IPS-15b (cell line): Measurements from ENCODE around the gene SLC37A3.

Experiments
- H3K27me3 ChIP-seq: one replicate; pipeline ENCODE4 v1.6.1; 2013; ENCODE audit warnings: low read length; ENCODE audit not compliant: control insufficient read depth, insufficient read depth
- H3K36me3 ChIP-seq: one replicate; pipeline ENCODE4 v1.6.1; 2013; ENCODE audit warnings: low read length; ENCODE audit not compliant: control insufficient read depth, insufficient read depth
- H3K4me1 ChIP-seq: one replicate; pipeline ENCODE4 v1.6.1; 2013; ENCODE audit warnings: mild to moderate bottlenecking, low read length; ENCODE audit not compliant: control insufficient read depth, insufficient read depth
- H3K4me3 ChIP-seq: one replicate; pipeline ENCODE4 v1.5.1; 2013; ENCODE audit warnings: low read depth, low read length
- H3K9ac ChIP-seq: one replicate; pipeline ENCODE4 v1.6.1; 2013; ENCODE audit warnings: low read depth, mild to moderate bottlenecking, low read length
- H3K9me3 ChIP-seq: one replicate; pipeline ENCODE4 v1.6.1; 2013; ENCODE audit warnings: mild to moderate bottlenecking, low read length; ENCODE audit not compliant: control insufficient read depth, insufficient read depth

SLC37A3 gene

DNA sequence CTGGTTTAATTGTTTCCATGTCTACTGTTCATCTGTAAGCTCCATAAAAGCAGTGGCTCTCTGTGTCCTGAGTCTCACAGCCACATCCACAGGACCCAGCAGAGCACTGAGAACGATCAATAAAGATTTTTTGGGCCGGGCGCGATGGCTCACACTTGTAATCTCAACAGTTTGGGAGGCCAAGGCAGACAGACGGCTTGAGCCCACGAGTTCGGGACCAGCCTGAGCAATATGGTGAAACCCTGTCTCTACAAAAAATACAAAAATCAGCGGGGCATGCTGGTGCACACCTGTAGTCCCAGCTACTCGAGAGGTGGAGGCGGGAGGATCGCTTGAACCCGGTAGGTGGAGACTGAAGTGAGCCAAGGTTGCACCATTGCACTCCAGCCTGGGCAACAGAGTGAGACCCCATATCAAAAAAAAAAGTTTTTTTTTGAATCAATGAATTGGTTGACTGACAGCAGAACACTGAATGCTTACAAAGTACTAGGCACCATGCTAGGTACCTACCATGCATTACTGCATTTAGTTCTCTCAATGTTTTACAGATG lies 4.5 kb downstream of the SLC37A3 start:
- H3K27me3 ChIP-seq, result no peaks in the 10 kb centered on the region
- no peak overlapping the region for H3K4me3 ChIP-seq
- H3K9me3 ChIP-seq, result no peaks in the 10 kb centered on the region
- H3K36me3 ChIP-seq, result no peaks in the 10 kb centered on the region
- H3K9ac ChIP-seq, result no peak overlapping the region
- peaks cover 9% of the 10 kb centered on the region for H3K4me1 ChIP-seq

DNA sequence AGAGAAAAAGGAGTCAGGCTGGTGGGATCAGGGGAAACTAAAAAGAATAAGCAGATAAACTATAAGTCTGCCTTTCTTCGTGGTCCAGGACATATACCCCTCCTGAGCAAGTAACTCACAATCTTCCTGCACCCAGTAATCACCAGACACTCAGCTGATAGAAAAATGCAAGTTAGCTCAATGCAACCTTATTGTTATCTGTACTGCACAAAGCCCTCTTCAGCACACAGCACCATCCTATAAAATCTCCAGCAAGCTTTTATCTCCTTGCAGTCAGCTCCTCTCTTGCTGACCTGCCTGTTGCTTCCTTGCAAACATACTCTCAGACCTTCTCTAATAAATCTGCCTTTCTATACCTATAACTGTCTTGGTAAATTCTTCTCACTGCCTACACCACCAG lies 6.7 kb downstream of the SLC37A3 start:
- H3K36me3 ChIP-seq, result no peaks in the 10 kb centered on the region
- no peak overlapping the region for H3K9ac ChIP-seq
- no peaks in the 10 kb centered on the region for H3K27me3 ChIP-seq
- H3K9me3 ChIP-seq, result no peaks in the 10 kb centered on the region
- H3K4me1 ChIP-seq, result peaks cover 9% of the 10 kb centered on the region
- H3K4me3 ChIP-seq, result no peak overlapping the region

DNA sequence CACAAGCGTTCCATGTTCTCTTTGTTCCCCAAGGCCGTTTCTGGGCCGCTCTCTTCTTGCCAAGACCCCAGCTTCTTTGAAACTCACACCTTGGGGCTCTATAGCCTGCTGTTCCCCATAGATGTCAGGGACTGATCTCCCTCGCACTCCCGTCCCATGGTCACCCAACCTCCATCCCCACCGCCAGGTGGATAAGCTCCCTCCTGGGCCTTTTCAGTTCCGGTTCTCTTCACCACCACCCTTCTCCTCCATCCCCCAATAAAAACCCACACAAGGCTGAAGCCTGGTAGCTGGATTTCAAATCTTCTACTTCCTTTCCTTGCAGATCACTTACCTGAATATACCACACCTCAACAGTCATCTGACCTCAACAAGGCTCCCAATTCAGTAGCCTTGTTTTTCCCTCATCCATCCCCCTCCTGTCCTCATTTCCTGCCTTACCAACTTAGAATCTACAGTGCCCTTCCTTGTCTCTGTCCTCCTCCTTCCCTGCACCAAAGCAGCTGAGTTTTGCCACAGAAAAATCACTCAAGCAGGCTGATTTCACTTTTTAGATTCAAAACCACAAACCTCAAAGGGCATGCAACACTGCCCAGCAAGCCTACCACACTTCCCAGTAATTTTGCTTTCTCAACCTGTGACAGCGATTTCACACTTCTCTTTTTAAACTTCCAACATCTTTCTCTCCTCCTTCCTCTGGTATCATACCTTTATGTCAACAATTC lies 7.7 kb downstream of the SLC37A3 start:
- H3K36me3 ChIP-seq, result no peaks in the 10 kb centered on the region
- H3K4me1 ChIP-seq, result peaks cover 9% of the 10 kb centered on the region
- no peaks in the 10 kb centered on the region for H3K9me3 ChIP-seq
- peak overlapping the region; percentile 65 for H3K9ac ChIP-seq
- H3K4me3 ChIP-seq, result no peak overlapping the region
- H3K27me3 ChIP-seq, result no peaks in the 10 kb centered on the region

DNA sequence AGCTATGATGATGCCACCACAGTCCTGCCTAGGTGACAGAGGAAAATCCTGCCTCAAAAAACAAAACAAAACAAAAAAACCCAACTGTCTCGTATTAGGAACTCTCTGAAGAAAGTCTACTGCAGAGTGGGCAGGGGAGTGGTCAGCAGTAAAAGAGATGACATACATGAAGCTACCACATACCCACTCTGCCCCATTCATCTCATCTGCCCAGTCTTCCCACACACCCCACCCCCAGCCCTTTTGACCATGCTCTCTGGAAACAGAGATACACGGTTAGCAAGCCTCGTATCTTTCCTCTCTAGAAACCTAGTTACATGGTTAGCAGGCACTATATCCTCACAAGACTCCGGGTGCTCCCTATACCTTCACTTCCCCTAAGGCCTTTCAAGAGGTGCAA lies 8.3 kb downstream of the SLC37A3 start:
- no peak overlapping the region for H3K4me3 ChIP-seq
- no peak overlapping the region for H3K9ac ChIP-seq
- no peaks in the 10 kb centered on the region for H3K9me3 ChIP-seq
- peaks cover 9% of the 10 kb centered on the region for H3K4me1 ChIP-seq
- no peaks in the 10 kb centered on the region for H3K27me3 ChIP-seq
- H3K36me3 ChIP-seq, result no peaks in the 10 kb centered on the region

GRCh38 chr7:140389445-140389844 lies 8.9 kb downstream of the SLC37A3 start:
- H3K27me3 ChIP-seq, result no peaks in the 10 kb centered on the region
- no peak overlapping the region for H3K4me3 ChIP-seq
- H3K36me3 ChIP-seq, result no peaks in the 10 kb centered on the region

GRCh38 chr7:140384894-140385545 lies 13.3 kb downstream of the SLC37A3 start:
- peaks cover 3% of the 10 kb centered on the region for H3K36me3 ChIP-seq
- H3K4me3 ChIP-seq, result no peak overlapping the region
- no peak overlapping the region for H3K9ac ChIP-seq
- no peaks in the 10 kb centered on the region for H3K9me3 ChIP-seq
- no peaks in the 10 kb centered on the region for H3K27me3 ChIP-seq
- H3K4me1 ChIP-seq, result no peaks in the 10 kb centered on the region

More at GRCh38 chr7:140389445-140389844, 8.9 kb downstream of the SLC37A3 start:
- H3K9me3 ChIP-seq, result no peaks in the 10 kb centered on the region
- peaks cover 9% of the 10 kb centered on the region for H3K4me1 ChIP-seq
- H3K9ac ChIP-seq, result no peak overlapping the region

GRCh38 chr7:140383954-140384713 lies 14.2 kb downstream of the SLC37A3 start:
- peaks cover 10% of the 10 kb centered on the region for H3K36me3 ChIP-seq
- no peak overlapping the region for H3K4me3 ChIP-seq
- H3K4me1 ChIP-seq, result no peaks in the 10 kb centered on the region
- no peak overlapping the region for H3K9ac ChIP-seq
- H3K9me3 ChIP-seq, result no peaks in the 10 kb centered on the region
- no peaks in the 10 kb centered on the region for H3K27me3 ChIP-seq

- Histone ChIP-seq H3K4me3 (no peak overlapping the region), H3K4me1 (no peaks in the 10 kb centered on the region), H3K27me3 (no peaks in the 10 kb centered on the region), H3K9ac (no peak overlapping the region), H3K9me3 (no peaks in the 10 kb centered on the region), H3K36me3 (peaks cover 10% of the 10 kb centered on the region)
Observed at GRCh38 chr7:140375892-140376730, 22.2 kb downstream of the SLC37A3 start.

DNA sequence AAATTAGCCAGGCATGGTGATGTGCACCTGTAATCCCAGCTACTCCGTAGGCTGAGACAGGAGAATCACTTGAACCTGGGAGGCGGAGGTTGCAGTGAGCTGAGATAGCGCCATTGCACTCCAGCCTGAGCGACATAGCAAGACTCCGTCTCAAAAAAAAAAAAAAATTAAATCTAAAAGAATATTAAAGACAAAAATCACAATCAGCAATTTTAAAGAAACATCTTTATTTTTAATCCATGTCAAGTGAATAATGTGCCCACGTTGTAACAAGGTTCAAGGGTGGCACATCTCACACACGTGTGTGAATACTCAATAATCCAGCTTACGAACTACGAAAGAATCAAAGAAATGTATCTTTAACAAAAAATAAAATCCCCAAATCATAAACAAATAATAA lies 23.0 kb downstream of the SLC37A3 start:
- no peaks in the 10 kb centered on the region for H3K9me3 ChIP-seq

DNA sequence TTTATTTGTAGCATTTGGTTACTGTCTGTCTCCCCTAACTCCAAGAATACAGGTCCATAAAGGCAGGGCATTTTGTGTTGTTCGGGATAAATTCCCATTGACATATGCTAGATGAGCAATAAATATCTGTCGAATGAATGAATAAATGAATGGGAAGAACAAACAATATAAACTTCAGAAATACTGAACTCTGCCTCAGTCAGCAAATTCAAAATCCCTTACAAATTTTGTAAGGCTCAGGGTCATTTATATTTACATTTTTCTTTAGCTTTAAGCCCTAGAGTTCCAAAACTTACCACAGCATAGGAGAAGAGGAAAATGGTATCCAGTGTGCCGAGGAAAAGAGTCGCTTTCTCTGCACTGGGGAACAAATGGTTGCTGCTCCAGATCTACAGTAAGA lies 29.0 kb downstream of the SLC37A3 start:
- no peak overlapping the region for H3K4me3 ChIP-seq
- H3K9ac ChIP-seq, result no peak overlapping the region
- no peaks in the 10 kb centered on the region for H3K4me1 ChIP-seq
- H3K27me3 ChIP-seq, result no peaks in the 10 kb centered on the region
- no peaks in the 10 kb centered on the region for H3K9me3 ChIP-seq
- H3K36me3 ChIP-seq, result peaks cover 3% of the 10 kb centered on the region

More for the DNA sequence above, 23.0 kb downstream of the SLC37A3 start:
- H3K9ac ChIP-seq, result no peak overlapping the region
- peaks cover 10% of the 10 kb centered on the region for H3K36me3 ChIP-seq
- no peak overlapping the region for H3K4me3 ChIP-seq
- H3K4me1 ChIP-seq, result no peaks in the 10 kb centered on the region
- H3K27me3 ChIP-seq, result no peaks in the 10 kb centered on the region

GRCh38 chr7:140367528-140367927 lies 30.8 kb downstream of the SLC37A3 start:
- Histone ChIP-seq H3K4me3 (no peak overlapping the region), H3K9me3 (no peaks in the 10 kb centered on the region), H3K4me1 (no peaks in the 10 kb centered on the region), H3K9ac (no peak overlapping the region), H3K27me3 (no peaks in the 10 kb centered on the region), H3K36me3 (peaks cover 8% of the 10 kb centered on the region)
